Liver (tissue), 3 donors: ENCODE results near the gene MED12L.

ENCODE experiments used
- ATF3 ChIP-seq: IDR thresholded peaks from 2 replicates; pipeline ENCODE4 v1.6.1; 2016; ENCODE audit warnings: antibody characterized with exemption
- CTCF ChIP-seq: fragments of 150-350 bp; IDR thresholded peaks from 2 replicates; pipeline ENCODE4 v1.5.1; 2017; ENCODE audit warnings: improper control_type of control experiment, low read depth, low read length; ENCODE audit not compliant: missing input control
- EGR1 ChIP-seq, 2 donors: IDR thresholded peaks; 2 replicates each; pipeline ENCODE4 v1.6.1; 2016 to 2018; ENCODE audit warnings: antibody characterized with exemption in 2 of 2, low read depth in 2 of 2
- GABPA ChIP-seq, 2 donors: IDR thresholded peaks in 1 of 2; conservative IDR thresholded peaks in 1 of 2; 2 replicates each; pipeline ENCODE4 v1.6.1; 2016; ENCODE audit warnings: antibody characterized with exemption in 2 of 2, mild to moderate bottlenecking in 1 of 2, moderate library complexity in 1 of 2
- HNF4A ChIP-seq, 2 donors: conservative IDR thresholded peaks; 2 replicates each; pipeline ENCODE4 v1.6.1; 2016; ENCODE audit warnings: antibody characterized with exemption in 2 of 2, mild to moderate bottlenecking in 2 of 2
- JUND ChIP-seq, 2 donors: IDR thresholded peaks; 2 replicates each; pipeline ENCODE4 v1.6.1; 2016; ENCODE audit warnings: antibody characterized with exemption in 2 of 2
- MAX ChIP-seq: IDR thresholded peaks from 2 replicates; pipeline ENCODE4 v1.6.1; 2016; ENCODE audit warnings: antibody characterized with exemption
- RAD21 ChIP-seq, 2 donors: IDR thresholded peaks; 2 replicates each; pipeline ENCODE4 v1.6.1; 2016; ENCODE audit warnings: antibody characterized with exemption in 2 of 2, mild to moderate bottlenecking in 2 of 2
- REST ChIP-seq: IDR thresholded peaks from 2 replicates; pipeline ENCODE4 v1.6.1; 2016; ENCODE audit warnings: antibody characterized with exemption, mild to moderate bottlenecking
- SP1 ChIP-seq: IDR thresholded peaks from 2 replicates; pipeline ENCODE4 v1.6.1; 2018; ENCODE audit warnings: antibody characterized with exemption, mild to moderate bottlenecking
- TAF1 ChIP-seq: conservative IDR thresholded peaks from 2 replicates; pipeline ENCODE4 v1.6.1; 2016; ENCODE audit warnings: antibody characterized with exemption, mild to moderate bottlenecking
- YY1 ChIP-seq: IDR thresholded peaks from 2 replicates; pipeline ENCODE4 v1.6.1; 2016; ENCODE audit warnings: antibody characterized with exemption, mild to moderate bottlenecking
- ZBTB33 ChIP-seq: IDR thresholded peaks from 2 replicates; pipeline ENCODE4 v1.6.1; 2016; ENCODE audit warnings: antibody characterized with exemption
- donor health status: healthy.
- donor health status: healthy.

GRCh38 chr3:151426341-151426657 is 340.8 kb downstream of the MED12L start:
- TF ChIP-seq CTCF (no peak), MAX (no peak), ZBTB33 (no peak), GABPA (IDR thresholded peaks at IDR 0.05 in 1 of 2, conservative IDR thresholded peaks at IDR 0.05 in 1 of 2) (no peak), ATF3 (no peak), TAF1 (no peak), SP1 (no peak), REST (no peak), RAD21 (IDR thresholded peaks at IDR 0.05) (no peak), YY1 (no peak), JUND (IDR thresholded peaks at IDR 0.05) (no peak), EGR1 (IDR thresholded peaks at IDR 0.05; ENCODE audit: low read depth in 2 of 2) (no peak), HNF4A (conservative IDR thresholded peaks at IDR 0.05) (no peak)
